HG03442 (cell line): ENCODE data around the gene CLMN.

Experiments
- ATAC-seq: cut with Tn5 transposase; IDR thresholded peaks from one replicate; pipeline ENCODE4 v1.9.1; 2021; ENCODE audit warnings: mild to moderate bottlenecking, moderate library complexity; ENCODE audit not compliant: unreplicated experiment

Gene CLMN

GRCh38 chr14:95264271-95264973 lies 55.3 kb downstream of the CLMN start:
- no peak for ATAC-seq

- ATAC-seq: no peak
Observed at GRCh38 chr14:95263527-95264231, 56.0 kb downstream of the CLMN start.

- no peak for ATAC-seq
Observed at GRCh38 chr14:95262511-95262891, 57.2 kb downstream of the CLMN start.

GRCh38 chr14:95261616-95262510 lies 57.8 kb downstream of the CLMN start:
- no peak for ATAC-seq

GRCh38 chr14:95260537-95261361 lies 59.0 kb downstream of the CLMN start:
- ATAC-seq: no peak

- ATAC-seq: no peak
Observed at GRCh38 chr14:95258754-95259593, 60.7 kb downstream of the CLMN start.

- no peak for ATAC-seq
Observed at GRCh38 chr14:95258156-95258555, 61.6 kb downstream of the CLMN start.

- ATAC-seq: no peak
Observed at GRCh38 chr14:95257521-95257920, 62.2 kb downstream of the CLMN start.

GRCh38 chr14:95256776-95257060 lies 63.0 kb downstream of the CLMN start:
- no peak for ATAC-seq

GRCh38 chr14:95256002-95256775 lies 63.5 kb downstream of the CLMN start:
- no peak for ATAC-seq

- ATAC-seq: no peak
Observed at GRCh38 chr14:95255487-95255886, 64.2 kb downstream of the CLMN start.

GRCh38 chr14:95255013-95255412 lies 64.7 kb downstream of the CLMN start:
- no peak for ATAC-seq

- no peak for ATAC-seq
Observed at GRCh38 chr14:95254288-95254687, 65.4 kb downstream of the CLMN start.

- no peak for ATAC-seq
Observed at GRCh38 chr14:95253039-95253630, 66.6 kb downstream of the CLMN start.

- ATAC-seq: no peak
Observed at GRCh38 chr14:95252219-95252618, 67.5 kb downstream of the CLMN start.

- no peak for ATAC-seq
Observed at GRCh38 chr14:95250936-95251335, 68.8 kb downstream of the CLMN start.

GRCh38 chr14:95250140-95250769 lies 69.5 kb downstream of the CLMN start:
- ATAC-seq: no peak

- ATAC-seq: no peak
Observed at GRCh38 chr14:95248432-95248831, 71.3 kb downstream of the CLMN start.
